ENCODE measurements around the gene VPS13D.

Gene VPS13D

GRCh38 chr1:12327566-12327965, 97.7 kb downstream of the VPS13D start:
- Histone ChIP-seq H3K9me3 (ENCODE audit: low read length) (no peaks in the 10 kb centered on the region), H3K4me3 (ENCODE audit: low read depth in 1 of 2, low read length in 2 of 2) (no peak overlapping the region), H3K4me1 (ENCODE audit: insufficient read depth, low read length) (no peaks in the 10 kb centered on the region), H3K36me3 (ENCODE audit: insufficient read depth, low read length) (peaks cover 49% of the 10 kb centered on the region), H3K9ac (ENCODE audit: low read length) (no peak overlapping the region), H3K27me3 (ENCODE audit: control insufficient read depth in 1 of 2, insufficient read depth in 2 of 2, low read length in 2 of 2) (no peaks in the 10 kb centered on the region), H3K27ac (ENCODE audit: low read depth, low read length) (no peak overlapping the region)

DNA sequence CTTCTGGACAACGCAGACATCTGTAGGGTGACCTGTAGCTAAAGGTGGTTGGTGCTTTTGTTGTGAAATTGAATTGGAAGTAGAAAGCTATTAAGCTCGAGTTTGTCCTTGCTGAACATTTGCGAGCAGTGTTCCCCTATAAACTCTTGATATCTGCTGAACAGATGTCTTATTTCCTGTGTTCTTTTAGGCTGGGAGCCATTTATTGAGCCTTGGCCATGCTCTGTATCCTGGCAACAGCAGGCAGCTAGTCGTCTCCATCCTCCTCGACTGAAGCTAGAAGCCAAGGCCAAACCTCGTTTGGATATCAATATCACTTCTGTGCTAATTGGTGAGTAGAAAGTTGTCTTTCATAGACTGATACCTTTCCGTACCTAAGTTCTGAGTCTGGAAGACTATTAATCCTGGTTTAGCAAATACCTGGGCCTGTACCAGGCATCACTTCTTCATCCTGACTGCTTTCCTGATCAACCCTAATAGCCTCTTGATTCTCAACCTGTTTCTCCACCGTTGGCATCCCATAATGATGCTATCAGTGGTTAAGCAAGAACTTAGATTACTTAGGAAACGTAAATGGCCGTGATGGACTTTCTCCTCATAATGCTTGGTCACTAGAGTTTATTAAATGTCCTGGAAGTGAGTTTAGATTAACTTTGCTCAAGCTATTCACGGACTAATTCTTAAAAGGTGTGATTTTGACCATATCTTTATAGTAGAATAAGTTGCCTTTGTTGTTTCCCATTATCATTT, 103.4 kb downstream of the VPS13D start:
- Histone ChIP-seq H3K9me3 (ENCODE audit: low read length) (no peaks in the 10 kb centered on the region), H3K36me3 (ENCODE audit: insufficient read depth, low read length) (peaks cover 67% of the 10 kb centered on the region), H3K27ac (ENCODE audit: low read depth, low read length) (no peak overlapping the region)

GRCh38 chr1:12335815-12336214, 106.0 kb downstream of the VPS13D start:
- Histone ChIP-seq H3K4me1 (ENCODE audit: insufficient read depth, low read length) (peaks cover 29% of the 10 kb centered on the region), H3K4me3 (ENCODE audit: low read depth in 1 of 2, low read length in 2 of 2) (no peak overlapping the region), H3K9ac (ENCODE audit: low read length) (no peak overlapping the region), H3K27me3 (ENCODE audit: control insufficient read depth in 1 of 2, insufficient read depth in 2 of 2, low read length in 2 of 2) (no peaks in the 10 kb centered on the region), H3K27ac (ENCODE audit: low read depth, low read length) (no peak overlapping the region), H3K9me3 (ENCODE audit: low read length) (no peaks in the 10 kb centered on the region), H3K36me3 (ENCODE audit: insufficient read depth, low read length) (peaks cover 52% of the 10 kb centered on the region)

More for the DNA sequence above, 103.4 kb downstream of the VPS13D start:
- no peaks in the 10 kb centered on the region for H3K27me3 ChIP-seq (ENCODE audit: control insufficient read depth in 1 of 2, insufficient read depth in 2 of 2, low read length in 2 of 2)
- no peak overlapping the region for H3K9ac ChIP-seq (ENCODE audit: low read length)
- no peak overlapping the region for H3K4me3 ChIP-seq (ENCODE audit: low read depth in 1 of 2, low read length in 2 of 2)
- peaks cover 5% of the 10 kb centered on the region for H3K4me1 ChIP-seq (ENCODE audit: insufficient read depth, low read length)

DNA sequence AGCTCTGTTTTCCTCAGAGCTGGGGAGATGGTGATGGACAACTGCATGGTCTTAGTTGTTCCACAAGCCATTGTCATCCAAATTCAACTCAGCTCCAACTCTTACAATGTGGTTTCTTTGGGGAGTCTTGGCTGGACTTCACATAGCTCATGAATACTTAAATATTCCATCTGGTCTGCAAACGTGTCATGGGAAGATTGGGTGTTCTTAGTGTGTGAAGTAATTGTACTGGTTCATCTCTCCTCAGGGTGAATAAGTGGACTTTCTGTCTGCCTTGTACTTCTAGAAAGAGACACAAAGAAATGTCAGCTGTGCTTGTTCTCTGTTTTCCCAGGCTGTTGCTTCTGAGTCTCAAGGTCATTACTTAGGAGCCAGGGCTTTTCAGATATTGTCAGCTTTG, 106.6 kb downstream of the VPS13D start:
- no peak overlapping the region for H3K9ac ChIP-seq (ENCODE audit: low read length)
- no peaks in the 10 kb centered on the region for H3K9me3 ChIP-seq (ENCODE audit: low read length)
- H3K36me3 ChIP-seq (ENCODE audit: insufficient read depth, low read length) = peaks cover 46% of the 10 kb centered on the region
- H3K27ac ChIP-seq (ENCODE audit: low read depth, low read length) = no peak overlapping the region
- peaks cover 33% of the 10 kb centered on the region for H3K4me1 ChIP-seq (ENCODE audit: insufficient read depth, low read length)
- H3K4me3 ChIP-seq (ENCODE audit: low read depth in 1 of 2, low read length in 2 of 2) = no peak overlapping the region
- H3K27me3 ChIP-seq (ENCODE audit: control insufficient read depth in 1 of 2, insufficient read depth in 2 of 2, low read length in 2 of 2) = no peaks in the 10 kb centered on the region

DNA sequence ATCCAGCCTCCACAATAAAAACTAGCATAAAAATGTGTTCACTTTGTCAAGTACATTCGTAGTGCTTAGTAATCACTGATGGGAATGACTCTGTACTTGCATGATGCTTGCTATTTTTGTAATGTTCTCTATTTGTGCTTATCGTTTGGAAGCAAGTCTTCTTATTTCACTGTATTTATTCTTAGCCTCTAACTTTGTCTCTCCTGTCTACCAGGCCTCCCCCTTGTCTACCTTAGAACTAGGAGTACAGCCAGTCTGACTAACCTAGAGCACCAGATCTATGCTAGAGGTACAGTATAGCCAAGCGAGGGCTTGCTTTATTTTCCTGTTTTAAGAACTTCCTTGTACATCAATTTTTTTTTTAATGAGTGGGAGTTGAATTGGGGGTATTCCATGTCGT, 108.2 kb downstream of the VPS13D start:
- Histone ChIP-seq H3K27me3 (ENCODE audit: control insufficient read depth in 1 of 2, insufficient read depth in 2 of 2, low read length in 2 of 2) (no peaks in the 10 kb centered on the region), H3K4me3 (ENCODE audit: low read depth in 1 of 2, low read length in 2 of 2) (no peak overlapping the region), H3K27ac (ENCODE audit: low read depth, low read length) (no peak overlapping the region), H3K9ac (ENCODE audit: low read length) (no peak overlapping the region), H3K4me1 (ENCODE audit: insufficient read depth, low read length) (peaks cover 35% of the 10 kb centered on the region), H3K9me3 (ENCODE audit: low read length) (no peaks in the 10 kb centered on the region), H3K36me3 (ENCODE audit: insufficient read depth, low read length) (peaks cover 45% of the 10 kb centered on the region)

GRCh38 chr1:12338823-12339222, 109.0 kb downstream of the VPS13D start:
- H3K36me3 ChIP-seq (ENCODE audit: insufficient read depth, low read length) = peaks cover 40% of the 10 kb centered on the region
- H3K4me1 ChIP-seq (ENCODE audit: insufficient read depth, low read length) = peaks cover 38% of the 10 kb centered on the region
- no peak overlapping the region for H3K27ac ChIP-seq (ENCODE audit: low read depth, low read length)

GRCh38 chr1:12339396-12339795, 109.6 kb downstream of the VPS13D start:
- H3K27ac ChIP-seq (ENCODE audit: low read depth, low read length) = no peak overlapping the region
- H3K4me3 ChIP-seq (ENCODE audit: low read depth in 1 of 2, low read length in 2 of 2) = no peak overlapping the region
- H3K4me1 ChIP-seq (ENCODE audit: insufficient read depth, low read length) = peaks cover 44% of the 10 kb centered on the region
- H3K9ac ChIP-seq (ENCODE audit: low read length) = no peak overlapping the region
- no peaks in the 10 kb centered on the region for H3K9me3 ChIP-seq (ENCODE audit: low read length)
- H3K27me3 ChIP-seq (ENCODE audit: control insufficient read depth in 1 of 2, insufficient read depth in 2 of 2, low read length in 2 of 2) = no peaks in the 10 kb centered on the region
- H3K36me3 ChIP-seq (ENCODE audit: insufficient read depth, low read length) = peaks cover 40% of the 10 kb centered on the region

More at GRCh38 chr1:12338823-12339222, 109.0 kb downstream of the VPS13D start:
- H3K9ac ChIP-seq (ENCODE audit: low read length) = no peak overlapping the region
- H3K27me3 ChIP-seq (ENCODE audit: control insufficient read depth in 1 of 2, insufficient read depth in 2 of 2, low read length in 2 of 2) = no peaks in the 10 kb centered on the region
- no peaks in the 10 kb centered on the region for H3K9me3 ChIP-seq (ENCODE audit: low read length)
- H3K4me3 ChIP-seq (ENCODE audit: low read depth in 1 of 2, low read length in 2 of 2) = no peak overlapping the region

GRCh38 chr1:12339811-12340543, 110.1 kb downstream of the VPS13D start:
- no peaks in the 10 kb centered on the region for H3K9me3 ChIP-seq (ENCODE audit: low read length)
- peaks cover 35% of the 10 kb centered on the region for H3K36me3 ChIP-seq (ENCODE audit: insufficient read depth, low read length)
- H3K4me1 ChIP-seq (ENCODE audit: insufficient read depth, low read length) = peaks cover 44% of the 10 kb centered on the region
- H3K4me3 ChIP-seq (ENCODE audit: low read depth in 1 of 2, low read length in 2 of 2) = no peak overlapping the region
- no peak overlapping the region for H3K27ac ChIP-seq (ENCODE audit: low read depth, low read length)
- no peaks in the 10 kb centered on the region for H3K27me3 ChIP-seq (ENCODE audit: control insufficient read depth in 1 of 2, insufficient read depth in 2 of 2, low read length in 2 of 2)
- H3K9ac ChIP-seq (ENCODE audit: low read length) = no peak overlapping the region

- peaks cover 44% of the 10 kb centered on the region for H3K4me1 ChIP-seq (ENCODE audit: insufficient read depth, low read length)
- no peak overlapping the region for H3K27ac ChIP-seq (ENCODE audit: low read depth, low read length)
- H3K9ac ChIP-seq (ENCODE audit: low read length) = no peak overlapping the region
- peaks cover 35% of the 10 kb centered on the region for H3K36me3 ChIP-seq (ENCODE audit: insufficient read depth, low read length)
- no peaks in the 10 kb centered on the region for H3K9me3 ChIP-seq (ENCODE audit: low read length)
- H3K27me3 ChIP-seq (ENCODE audit: control insufficient read depth in 1 of 2, insufficient read depth in 2 of 2, low read length in 2 of 2) = no peaks in the 10 kb centered on the region
- H3K4me3 ChIP-seq (ENCODE audit: low read depth in 1 of 2, low read length in 2 of 2) = no peak overlapping the region
These were observed 110.7 kb downstream of the VPS13D start for GRCh38 chr1:12340544-12340930.

DNA sequence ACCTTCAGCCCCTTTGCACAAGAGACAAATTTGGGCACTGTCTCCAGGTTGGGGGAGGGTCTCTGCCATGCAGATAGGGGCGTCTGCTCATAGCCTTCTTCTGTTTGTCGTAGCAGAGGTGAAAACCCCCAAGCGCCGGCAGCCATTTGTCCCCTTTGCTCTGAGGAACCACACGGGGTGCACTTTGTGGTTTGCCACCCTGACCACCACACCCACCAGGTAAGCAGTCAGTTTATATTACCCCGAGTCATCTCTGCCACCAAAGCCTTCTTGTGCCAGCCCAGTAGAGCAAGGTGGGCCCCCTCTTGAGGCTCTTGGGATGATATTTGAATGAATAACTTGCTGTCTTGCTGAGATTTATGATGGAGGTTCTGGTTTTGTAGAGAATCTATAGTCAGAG, 111.8 kb downstream of the VPS13D start:
- H3K9me3 ChIP-seq (ENCODE audit: low read length) = no peaks in the 10 kb centered on the region
- H3K9ac ChIP-seq (ENCODE audit: low read length) = no peak overlapping the region
- peaks cover 44% of the 10 kb centered on the region for H3K4me1 ChIP-seq (ENCODE audit: insufficient read depth, low read length)
- no peak overlapping the region for H3K4me3 ChIP-seq (ENCODE audit: low read depth in 1 of 2, low read length in 2 of 2)
- peaks cover 35% of the 10 kb centered on the region for H3K36me3 ChIP-seq (ENCODE audit: insufficient read depth, low read length)
- no peaks in the 10 kb centered on the region for H3K27me3 ChIP-seq (ENCODE audit: control insufficient read depth in 1 of 2, insufficient read depth in 2 of 2, low read length in 2 of 2)
- no peak overlapping the region for H3K27ac ChIP-seq (ENCODE audit: low read depth, low read length)

DNA sequence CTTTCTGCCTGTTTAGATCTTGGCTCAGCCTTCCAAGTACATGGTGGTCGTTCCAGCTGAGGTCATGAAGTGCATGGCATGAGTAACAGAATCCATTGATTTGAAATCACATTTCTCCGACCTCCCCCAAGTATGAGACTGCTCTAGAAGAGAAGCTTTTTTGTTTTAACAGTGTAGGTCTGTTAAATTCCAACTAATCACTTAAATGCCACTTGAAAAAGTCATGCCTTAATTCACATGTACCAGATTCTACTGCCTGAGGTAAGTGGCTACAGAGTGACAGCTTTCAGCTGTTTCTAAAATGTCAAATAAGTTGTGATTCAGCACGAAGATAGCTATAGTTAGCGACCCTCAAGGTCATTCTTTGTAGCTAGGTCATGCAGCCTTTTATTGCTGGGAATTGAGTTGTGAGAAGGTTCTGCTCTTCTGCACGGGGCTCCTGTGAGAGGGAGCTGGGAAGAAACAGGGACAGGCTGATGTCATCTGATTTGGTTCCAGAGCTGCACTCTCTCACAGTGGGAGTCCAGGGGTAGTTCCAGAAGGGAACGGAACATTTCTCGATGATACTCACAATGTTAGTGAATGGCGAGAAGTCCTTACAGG, 112.7 kb downstream of the VPS13D start:
- Histone ChIP-seq H3K9ac (ENCODE audit: low read length) (no peak overlapping the region), H3K36me3 (ENCODE audit: insufficient read depth, low read length) (peaks cover 37% of the 10 kb centered on the region), H3K27me3 (ENCODE audit: control insufficient read depth in 1 of 2, insufficient read depth in 2 of 2, low read length in 2 of 2) (no peaks in the 10 kb centered on the region), H3K27ac (ENCODE audit: low read depth, low read length) (no peak overlapping the region), H3K4me3 (ENCODE audit: low read depth in 1 of 2, low read length in 2 of 2) (no peak overlapping the region), H3K4me1 (ENCODE audit: insufficient read depth, low read length) (peaks cover 44% of the 10 kb centered on the region), H3K9me3 (ENCODE audit: low read length) (no peaks in the 10 kb centered on the region)
